A549 treated with AZD9567 at 1 μM for 4 hours (cell line): ENCODE measurements around the gene PLD1. TPM values are rescaled to one million over a fixed set of nuclear protein-coding genes. Genes with fewer than 3 reads are reported as not detected.

Experiments
- total RNA-seq: library from RNA; stranded (reverse); fragments of 200-300 nt; extraction: Qiagen RNA extraction; gene quantifications from 5 replicates; pipeline ENCODE4 v1.2.3, GENCODE V29; 2022; ENCODE audit not compliant: insufficient read depth

PLD1 gene
- 6.4 to 8.2 TPM (median 7.6 TPM) in 5 replicates for total RNA-seq

GRCh38 chr3:171809861-171810628 lies at the start of gene PLD1:
Gene PLD1 (minus strand): TSS chr3:171810483. CDS start chr3:171738051, 72,432 bp downstream.

GRCh38 chr3:171842864-171843518 lies 32.7 kb upstream of the PLD1 start, which contains the start of gene TMEM212:
Gene TMEM212 (plus strand): TSS chr3:171843349. CDS start chr3:171843384, 35 bp downstream.

Other genes starting within 250 kb of the PLD1 start
- not detected in 5 replicates for gene TMEM212, start 32.9 kb upstream of the PLD1 start, total RNA-seq
- 23.3 to 30.8 TPM (median 29.7 TPM) in 5 replicates for gene FNDC3B, start 229.1 kb upstream of the PLD1 start, total RNA-seq